ENCODE measurements around the gene RAB26. TPM values are rescaled to one million over a fixed set of nuclear protein-coding genes. Genes with fewer than 3 reads are reported as not detected.

Gene RAB26
- total RNA-seq, 1 donor from 2014 or later, result 0.80 TPM

DNA sequence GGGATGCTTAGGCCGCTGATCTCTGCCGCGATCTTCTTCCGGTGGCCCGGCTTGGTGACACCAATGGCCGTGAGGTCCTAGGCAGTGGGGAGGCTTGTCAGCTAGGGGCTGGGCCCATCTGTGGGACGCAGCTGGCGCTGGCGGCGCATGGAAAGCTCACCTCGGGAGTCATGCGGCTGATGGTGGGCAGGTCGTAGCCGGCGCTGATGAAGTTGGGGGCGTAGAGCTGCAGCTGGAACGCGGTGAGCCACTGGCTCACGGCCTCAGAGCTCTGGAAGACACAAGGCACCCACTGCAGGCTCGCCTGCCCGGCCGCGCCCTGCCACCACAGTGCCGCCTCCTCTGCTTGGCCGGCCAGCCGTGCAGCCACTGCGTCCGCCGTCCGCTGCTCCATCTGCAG, 35.2 kb downstream of the RAB26 start:
- Histone ChIP-seq H3K36me3 (no peaks in the 10 kb centered on the region), H3K4me3 (no peak overlapping the region), H3K4me1 (no peaks in the 10 kb centered on the region), H3K27me3 (ENCODE audit: low read depth) (no peaks in the 10 kb centered on the region), H3K27ac (no peak overlapping the region), H3K9me3 (no peaks in the 10 kb centered on the region)
- intact Hi-C loops (cut with DNase I), result no loop called here
- TF ChIP-seq, protein P1, sequence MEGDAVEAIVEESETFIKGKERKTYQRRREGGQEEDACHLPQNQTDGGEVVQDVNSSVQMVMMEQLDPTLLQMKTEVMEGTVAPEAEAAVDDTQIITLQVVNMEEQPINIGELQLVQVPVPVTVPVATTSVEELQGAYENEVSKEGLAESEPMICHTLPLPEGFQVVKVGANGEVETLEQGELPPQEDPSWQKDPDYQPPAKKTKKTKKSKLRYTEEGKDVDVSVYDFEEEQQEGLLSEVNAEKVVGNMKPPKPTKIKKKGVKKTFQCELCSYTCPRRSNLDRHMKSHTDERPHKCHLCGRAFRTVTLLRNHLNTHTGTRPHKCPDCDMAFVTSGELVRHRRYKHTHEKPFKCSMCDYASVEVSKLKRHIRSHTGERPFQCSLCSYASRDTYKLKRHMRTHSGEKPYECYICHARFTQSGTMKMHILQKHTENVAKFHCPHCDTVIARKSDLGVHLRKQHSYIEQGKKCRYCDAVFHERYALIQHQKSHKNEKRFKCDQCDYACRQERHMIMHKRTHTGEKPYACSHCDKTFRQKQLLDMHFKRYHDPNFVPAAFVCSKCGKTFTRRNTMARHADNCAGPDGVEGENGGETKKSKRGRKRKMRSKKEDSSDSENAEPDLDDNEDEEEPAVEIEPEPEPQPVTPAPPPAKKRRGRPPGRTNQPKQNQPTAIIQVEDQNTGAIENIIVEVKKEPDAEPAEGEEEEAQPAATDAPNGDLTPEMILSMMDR (IDR thresholded peaks at IDR 0.05), result no peak
- ATAC-seq (no peak), DNase-seq (no peak)

DNA sequence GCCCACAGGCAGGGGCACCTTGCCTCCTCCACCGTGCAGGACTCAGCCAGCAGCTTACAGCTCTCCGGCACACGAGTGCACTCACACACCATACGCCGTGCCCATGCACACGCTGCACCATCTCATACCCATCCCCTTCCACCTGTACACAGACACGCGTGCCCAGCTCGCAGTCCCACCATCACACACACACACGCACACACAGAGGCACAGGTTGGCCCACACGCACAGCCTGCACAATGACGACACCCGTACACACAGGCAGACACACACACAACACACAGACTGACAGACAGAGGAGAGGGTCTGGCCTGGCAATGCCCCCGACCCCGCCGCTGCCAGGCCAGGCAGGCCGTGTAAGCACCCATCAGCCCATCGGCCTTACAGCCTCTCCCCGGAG, 35.9 kb downstream of the RAB26 start:
- Histone ChIP-seq H3K4me3 (no peak overlapping the region), H3K27ac (no peak overlapping the region), H3K9me3 (no peaks in the 10 kb centered on the region), H3K36me3 (no peaks in the 10 kb centered on the region), H3K4me1 (no peaks in the 10 kb centered on the region), H3K27me3 (ENCODE audit: low read depth) (no peaks in the 10 kb centered on the region)
- DNase-seq, result no peak
- TF ChIP-seq, protein P1 (IDR thresholded peaks at IDR 0.05), result no peak
- intact Hi-C loops (cut with DNase I), result no loop called here
- ATAC-seq, result no peak

DNA sequence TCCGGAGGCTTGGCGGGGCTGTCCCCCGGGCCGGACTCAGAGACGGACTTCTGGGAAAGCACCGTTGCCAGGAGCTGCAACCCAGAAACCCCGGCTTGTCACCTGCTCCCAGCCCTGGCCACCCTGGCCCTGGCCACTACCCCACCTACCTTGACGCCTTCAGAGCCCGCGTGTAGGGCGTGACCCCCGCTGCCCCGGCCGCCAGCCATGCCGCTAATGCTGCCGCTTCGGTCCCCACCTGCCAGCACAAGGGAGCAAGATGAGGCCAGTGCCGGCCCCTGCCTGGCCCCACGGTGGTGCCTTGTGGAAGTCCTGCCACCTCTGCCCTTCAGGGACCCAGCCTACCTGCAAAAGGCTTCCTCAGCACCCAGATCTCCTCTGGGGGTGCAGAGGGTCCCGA, 36.5 kb downstream of the RAB26 start:
- Histone ChIP-seq H3K4me1 (no peaks in the 10 kb centered on the region), H3K27me3 (ENCODE audit: low read depth) (no peaks in the 10 kb centered on the region), H3K4me3 (no peak overlapping the region), H3K27ac (no peak overlapping the region), H3K9me3 (no peaks in the 10 kb centered on the region), H3K36me3 (no peaks in the 10 kb centered on the region)
- intact Hi-C loops (cut with DNase I), result no loop called here
- TF ChIP-seq, protein P1 (IDR thresholded peaks at IDR 0.05), result no peak
- DNase-seq (no peak), ATAC-seq (no peak)

DNA sequence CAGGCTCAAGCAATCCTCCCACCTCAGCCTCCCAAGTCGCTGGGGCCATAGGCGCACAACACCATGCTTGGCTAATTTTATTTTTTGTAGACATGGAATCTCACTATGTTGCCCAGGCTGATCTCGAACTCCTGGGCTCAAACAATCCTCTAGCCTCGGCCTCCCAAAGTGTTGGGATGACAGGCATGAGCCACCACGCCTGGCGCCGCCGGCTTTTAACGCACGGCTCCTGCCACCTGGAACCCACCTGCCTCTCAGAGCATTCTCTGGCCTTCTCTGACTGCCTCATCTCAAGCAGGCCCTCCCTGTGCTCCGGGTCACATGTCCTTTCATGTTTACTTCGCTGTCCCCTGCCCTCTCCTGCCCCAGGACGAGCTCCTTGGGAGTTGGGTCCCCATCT, 37.6 kb downstream of the RAB26 start:
- intact Hi-C loops (cut with DNase I), result no loop called here
- Histone ChIP-seq H3K27ac (no peak overlapping the region), H3K36me3 (no peaks in the 10 kb centered on the region), H3K4me3 (no peak overlapping the region), H3K4me1 (no peaks in the 10 kb centered on the region), H3K9me3 (no peaks in the 10 kb centered on the region), H3K27me3 (ENCODE audit: low read depth) (no peaks in the 10 kb centered on the region)
- TF ChIP-seq, protein P1 (IDR thresholded peaks at IDR 0.05), result no peak
- DNase-seq (no peak), ATAC-seq (no peak)

DNA sequence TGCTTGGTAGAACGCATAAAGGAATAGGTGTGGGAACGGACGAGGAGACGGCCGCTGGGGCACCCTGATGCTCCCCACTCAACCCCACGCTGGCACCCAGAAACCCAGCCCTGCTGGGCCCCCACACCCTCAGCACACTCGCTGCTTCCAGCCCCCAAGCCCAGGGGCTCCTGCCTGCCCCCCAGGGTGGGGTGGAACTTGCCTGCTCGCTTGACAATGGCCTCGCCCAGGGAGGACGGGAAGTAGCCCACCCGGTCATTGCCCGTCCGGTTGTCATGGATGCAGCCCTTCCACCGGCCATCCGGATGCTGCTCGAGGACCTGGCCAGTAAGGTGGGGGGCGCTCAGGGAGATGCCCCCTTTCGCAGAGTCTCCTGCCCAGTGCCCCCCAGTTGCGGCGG, 38.1 kb downstream of the RAB26 start:
- TF ChIP-seq, protein P1 (IDR thresholded peaks at IDR 0.05), result no peak
- no peak for ATAC-seq
- no peak overlapping the region for H3K27ac ChIP-seq
- no peaks in the 10 kb centered on the region for H3K36me3 ChIP-seq
- H3K9me3 ChIP-seq, result no peaks in the 10 kb centered on the region
- H3K27me3 ChIP-seq (ENCODE audit: low read depth), result no peaks in the 10 kb centered on the region
- intact Hi-C loops (cut with DNase I), result no loop called here
- H3K4me1 ChIP-seq, result no peaks in the 10 kb centered on the region
- H3K4me3 ChIP-seq, result no peak overlapping the region
- DNase-seq, result no peak

DNA sequence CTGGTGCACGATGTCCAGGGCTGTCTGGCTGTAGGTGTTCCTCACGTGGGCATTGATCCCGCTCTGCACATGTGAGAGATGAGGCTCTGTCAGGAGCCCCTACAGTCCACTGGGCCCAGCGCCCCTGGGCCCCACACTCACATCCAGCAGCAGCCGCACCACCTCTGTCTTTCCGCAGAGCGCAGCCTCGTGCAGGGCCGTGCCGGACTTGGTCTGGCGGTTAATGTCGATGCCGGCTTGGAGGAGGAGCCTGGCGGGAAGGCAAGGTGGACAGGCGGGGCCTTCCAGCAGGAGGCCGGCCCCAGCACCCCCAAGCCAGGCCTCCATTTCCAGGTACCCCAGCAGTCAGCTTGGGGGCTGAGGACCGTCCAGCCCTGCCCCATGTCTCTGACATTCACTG, 38.8 kb downstream of the RAB26 start:
- H3K27me3 ChIP-seq (ENCODE audit: low read depth), result no peaks in the 10 kb centered on the region
- no peaks in the 10 kb centered on the region for H3K9me3 ChIP-seq
- TF ChIP-seq, protein P1 (IDR thresholded peaks at IDR 0.05), result no peak
- DNase-seq, result no peak
- no peak overlapping the region for H3K4me3 ChIP-seq
- no peak for ATAC-seq
- intact Hi-C loops (cut with DNase I), result no loop called here
- no peaks in the 10 kb centered on the region for H3K4me1 ChIP-seq
- H3K27ac ChIP-seq, result no peak overlapping the region
- H3K36me3 ChIP-seq, result no peaks in the 10 kb centered on the region
